Neural progenitor cell (in vitro differentiated cells): ENCODE data around the gene GDF10. TPM values are rescaled to one million over a fixed set of nuclear protein-coding genes. Genes with fewer than 3 reads are reported as not detected.

ENCODE experiments used
- DNase-seq: peaks from one replicate; pipeline ENCODE4 v3.0.0-alpha.2; 2016; ENCODE audit warnings: low spot score
- H2AFZ ChIP-seq: fragments of 200-600 bp; sonication (generic); replicated peaks from 2 replicates; pipeline ENCODE4 v1.6.1; 2016; ENCODE audit warnings: antibody characterized with exemption
- H3F3A ChIP-seq: fragments of 200-600 bp; sonication (generic); 2 replicates; pipeline ENCODE4 v1.6.1; 2016; ENCODE audit warnings: antibody characterized with exemption, low read depth
- H3K27ac ChIP-seq: fragments of 200-600 bp; sonication (generic); 2 replicates; pipeline ENCODE4 v1.5.1; 2016; ENCODE audit warnings: mild to moderate bottlenecking
- H3K27me3 ChIP-seq: fragments of 200-600 bp; sonication (generic); 2 replicates; pipeline ENCODE4 v1.6.1; 2016; ENCODE audit warnings: mild to moderate bottlenecking, moderate library complexity
- H3K36me3 ChIP-seq: fragments of 200-600 bp; sonication (generic); 2 replicates; pipeline ENCODE4 v1.5.1; 2016
- H3K4me1 ChIP-seq: fragments of 200-600 bp; sonication (generic); 2 replicates; pipeline ENCODE4 v1.6.1; 2016; ENCODE audit warnings: mixed run types
- H3K4me2 ChIP-seq: fragments of 200-600 bp; sonication (generic); 2 replicates; pipeline ENCODE4 v1.6.1; 2016
- H3K4me3 ChIP-seq: fragments of 200-600 bp; sonication (generic); 2 replicates; pipeline ENCODE4 v1.5.1; 2016
- H3K79me2 ChIP-seq: fragments of 200-600 bp; sonication (generic); 2 replicates; pipeline ENCODE4 v1.6.1; 2016; ENCODE audit warnings: low read depth
- H3K9ac ChIP-seq: fragments of 200-600 bp; sonication (generic); 2 replicates; pipeline ENCODE4 v1.6.1; 2016
- H3K9me3 ChIP-seq: fragments of 200-600 bp; sonication (generic); 2 replicates; pipeline ENCODE4 v1.5.1; 2016; ENCODE audit warnings: low read depth
- H4K20me1 ChIP-seq: fragments of 200-600 bp; sonication (generic); 2 replicates; pipeline ENCODE4 v1.6.1; 2016; ENCODE audit warnings: low read depth
- H3K27ac Mint-ChIP-seq: 3 replicates; pipeline ENCODE4 v1.8.0; 2021; ENCODE audit warnings: mixed read lengths
- H3K27me3 Mint-ChIP-seq: 2 replicates; pipeline ENCODE4 v1.8.0; 2022; ENCODE audit warnings: low read depth, mild to moderate bottlenecking, inconsistent platforms, moderate library complexity, mixed read lengths; ENCODE audit not compliant: insufficient read depth
- H3K36me3 Mint-ChIP-seq: 3 replicates; pipeline ENCODE4 v1.8.0; 2021; ENCODE audit warnings: mixed read lengths
- H3K4me1 Mint-ChIP-seq: 3 replicates; pipeline ENCODE4 v1.8.0; 2021; ENCODE audit warnings: mixed read lengths
- H3K4me3 Mint-ChIP-seq: 3 replicates; pipeline ENCODE4 v1.8.0; 2021; ENCODE audit warnings: mild to moderate bottlenecking, moderate library complexity, mixed read lengths
- H3K9me3 Mint-ChIP-seq: 3 replicates; pipeline ENCODE4 v1.8.0; 2020; ENCODE audit warnings: mixed read lengths
- CTCF ChIP-seq: fragments of 200-600 bp; sonication (generic); IDR thresholded peaks from 2 replicates; pipeline ENCODE4 v1.5.1; 2017; ENCODE audit warnings: antibody characterized with exemption, mild to moderate bottlenecking
- EZH2 ChIP-seq: fragments of 200-600 bp; sonication (generic); IDR thresholded peaks from 2 replicates; pipeline ENCODE4 v1.6.1; 2017; ENCODE audit warnings: antibody characterized with exemption, mild to moderate bottlenecking, moderate library complexity
- EZH2phosphoT487 ChIP-seq: fragments of 200-600 bp; sonication (generic); IDR thresholded peaks from 2 replicates; pipeline ENCODE4 v1.6.1; 2017; ENCODE audit warnings: antibody characterized with exemption
- total RNA-seq: library from RNA; depleted of rRNA; stranded (reverse); fragments of >200 nt; gene quantifications from 2 replicates; pipeline ENCODE4 v1.2.3, GENCODE V29; 2015; ENCODE audit warnings: low replicate concordance

GDF10 gene
- total RNA-seq, 1 donor from 2014 or later = 0.28 TPM

GRCh38 chr10:47283848-47284247, 16.1 kb upstream of the GDF10 start:
- no peak for DNase-seq
- no peaks in the 10 kb centered on the region for H3K27me3 ChIP-seq
- Mint-ChIP-seq H3K4me3 (no peak overlapping the region), H3K36me3 (no peaks in the 10 kb centered on the region), H3K27me3 (peaks cover 6% of the 10 kb centered on the region), H3K9me3 (no peaks in the 10 kb centered on the region), H3K4me1 (peaks cover 14% of the 10 kb centered on the region), H3K27ac (no peak overlapping the region)
- H3K9me3 ChIP-seq = no peaks in the 10 kb centered on the region
- H3K4me2 ChIP-seq = no peak overlapping the region
- TF ChIP-seq EZH2 (no peak), CTCF (no peak), EZH2phosphoT487 (no peak)
- no peaks in the 10 kb centered on the region for H3K4me1 ChIP-seq
- no peaks in the 10 kb centered on the region for H3F3A ChIP-seq
- H3K27ac ChIP-seq = no peak overlapping the region
- H3K79me2 ChIP-seq = no peaks in the 10 kb centered on the region
- no peaks in the 10 kb centered on the region for H3K36me3 ChIP-seq
- H3K9ac ChIP-seq = no peak overlapping the region
- no peaks in the 10 kb centered on the region for H4K20me1 ChIP-seq
- H2AFZ ChIP-seq = no peak overlapping the region
- no peak overlapping the region for H3K4me3 ChIP-seq

- Histone ChIP-seq H3K4me3 (no peak overlapping the region), H3K9me3 (no peaks in the 10 kb centered on the region), H3K79me2 (no peaks in the 10 kb centered on the region), H3K9ac (no peak overlapping the region), H3K4me1 (no peaks in the 10 kb centered on the region), H2AFZ (no peak overlapping the region), H3K4me2 (no peak overlapping the region), H3F3A (no peaks in the 10 kb centered on the region), H3K36me3 (no peaks in the 10 kb centered on the region), H4K20me1 (no peaks in the 10 kb centered on the region), H3K27ac (no peak overlapping the region), H3K27me3 (no peaks in the 10 kb centered on the region)
- Mint-ChIP-seq H3K4me1 (peaks cover 14% of the 10 kb centered on the region), H3K4me3 (no peak overlapping the region), H3K9me3 (no peaks in the 10 kb centered on the region), H3K27me3 (peaks cover 6% of the 10 kb centered on the region), H3K27ac (no peak overlapping the region), H3K36me3 (no peaks in the 10 kb centered on the region)
- TF ChIP-seq CTCF (no peak), EZH2 (no peak), EZH2phosphoT487 (no peak)
- DNase-seq = no peak
Observed at GRCh38 chr10:47285381-47286115, 14.4 kb upstream of the GDF10 start.

- Histone ChIP-seq H3K79me2 (no peaks in the 10 kb centered on the region), H3K27ac (no peak overlapping the region), H3K27me3 (no peaks in the 10 kb centered on the region), H3K4me3 (no peak overlapping the region), H3F3A (no peaks in the 10 kb centered on the region), H4K20me1 (no peaks in the 10 kb centered on the region), H3K4me1 (no peaks in the 10 kb centered on the region), H3K36me3 (no peaks in the 10 kb centered on the region), H3K9ac (no peak overlapping the region), H3K9me3 (no peaks in the 10 kb centered on the region), H2AFZ (no peak overlapping the region), H3K4me2 (no peak overlapping the region)
- Mint-ChIP-seq H3K9me3 (no peaks in the 10 kb centered on the region), H3K36me3 (no peaks in the 10 kb centered on the region), H3K4me3 (no peak overlapping the region), H3K27ac (no peak overlapping the region), H3K27me3 (peaks cover 6% of the 10 kb centered on the region), H3K4me1 (peaks cover 14% of the 10 kb centered on the region)
- TF ChIP-seq EZH2 = no peak
- TF ChIP-seq EZH2phosphoT487 = no peak
- no peak for TF ChIP-seq CTCF
- no peak for DNase-seq
Observed at GRCh38 chr10:47286116-47286505, 13.9 kb upstream of the GDF10 start.
